Measurements from ENCODE around the gene ZC3H4. TPM values are rescaled to one million over a fixed set of nuclear protein-coding genes. Genes with fewer than 3 reads are reported as not detected.

ZC3H4 gene
- total and polyA plus RNA-seq, 2 donors (not counting 1 experiment from before 2014, with no cell fraction given), result 8.4 to 13.5 TPM

DNA sequence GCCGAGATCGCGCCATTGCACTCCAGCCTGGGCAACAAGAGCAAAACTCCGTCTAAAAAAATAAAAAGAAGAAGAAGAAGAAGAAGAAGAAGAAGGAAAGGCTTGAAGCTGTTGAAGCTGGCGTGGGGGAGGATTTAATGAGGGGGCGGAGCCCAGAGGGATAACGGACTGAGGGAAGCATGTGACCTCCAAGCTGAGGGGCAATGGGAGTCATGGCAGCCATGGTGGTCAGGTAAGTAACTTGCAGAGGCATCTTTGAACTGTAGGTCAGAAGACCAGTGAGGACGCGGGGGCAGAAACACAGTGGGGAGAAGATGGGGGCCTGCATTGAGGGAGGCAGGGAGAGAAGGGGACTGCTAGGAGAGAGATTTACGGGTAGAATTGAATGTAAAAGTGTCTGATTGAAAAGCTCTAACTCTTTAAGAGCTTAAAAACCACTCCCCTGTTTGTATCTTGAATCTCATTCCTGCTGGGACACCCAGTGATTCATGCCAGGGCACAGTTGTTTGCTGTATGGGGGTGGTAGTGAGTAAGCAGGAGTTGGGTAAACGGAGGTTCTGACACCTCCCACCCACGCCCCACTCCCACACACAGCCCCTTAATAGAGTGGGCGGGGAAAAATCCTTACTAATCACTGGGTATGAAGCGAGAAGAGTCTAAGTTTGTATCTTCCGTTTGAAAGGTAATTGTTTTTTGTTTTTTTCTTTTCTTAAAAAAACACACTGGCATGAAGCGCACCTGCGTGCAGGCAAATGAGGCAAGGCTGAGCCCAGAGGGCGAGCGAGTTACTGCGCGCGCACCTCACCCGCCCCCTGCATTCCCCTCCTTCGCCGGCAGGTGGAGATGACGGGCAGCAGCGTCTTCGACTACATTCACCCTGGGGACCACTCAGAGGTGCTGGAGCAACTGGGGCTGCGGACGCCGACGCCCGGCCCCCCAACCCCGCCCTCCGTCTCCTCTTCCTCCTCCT lies 78.2 kb downstream of the ZC3H4 start:
- Histone ChIP-seq H3K9me3 (ENCODE audit: control insufficient read depth, insufficient read depth, low read depth, low read length) (no peaks in the 10 kb centered on the region), H3K4me2 (ENCODE audit: extremely low read depth, insufficient read depth, low read length) (peak overlapping the region; percentile 91), H3K9ac (ENCODE audit: insufficient read depth, low read length) (no peak overlapping the region), H3K4me1 (ENCODE audit: control insufficient read depth, extremely low read depth, insufficient read depth, low read length) (peaks cover 3% of the 10 kb centered on the region), H3K4me3 (replicated peaks in 1 of 4; ENCODE audit: control extremely low read depth in 1 of 4, insufficient read depth in 1 of 4, low read depth in 3 of 4, low read length in 4 of 4) (peak overlapping the region; percentile 32 to 65 (median 46)), H4K20me1 (ENCODE audit: control insufficient read depth, extremely low read depth, insufficient read depth, low read length) (no peaks in the 10 kb centered on the region), H3K36me3 (ENCODE audit: control insufficient read depth, insufficient read depth, low read length) (no peaks in the 10 kb centered on the region), H3K79me2 (ENCODE audit: control insufficient read depth, insufficient read depth, low read length) (no peaks in the 10 kb centered on the region), H3K27me3 (ENCODE audit: control insufficient read depth, insufficient read depth, low read length) (no peaks in the 10 kb centered on the region), H2AFZ (ENCODE audit: low read length) (peak overlapping the region; percentile 86), H3K27ac (ENCODE audit: insufficient read depth, low read length) (peak overlapping the region; percentile 16)
- TF ChIP-seq CTCF (conservative IDR thresholded peaks at IDR 0.05 in 1 of 2, IDR thresholded peaks at IDR 0.05 in 1 of 2; ENCODE audit: low read depth in 1 of 2, low read length in 2 of 2) (peak; percentile 86 to 89), EZH2 (IDR thresholded peaks at IDR 0.05; ENCODE audit: low read length, missing control alignments) (no peak)
- DNase-seq (ENCODE audit: low read depth in 2 of 2), result peak; percentile 66 to 71

DNA sequence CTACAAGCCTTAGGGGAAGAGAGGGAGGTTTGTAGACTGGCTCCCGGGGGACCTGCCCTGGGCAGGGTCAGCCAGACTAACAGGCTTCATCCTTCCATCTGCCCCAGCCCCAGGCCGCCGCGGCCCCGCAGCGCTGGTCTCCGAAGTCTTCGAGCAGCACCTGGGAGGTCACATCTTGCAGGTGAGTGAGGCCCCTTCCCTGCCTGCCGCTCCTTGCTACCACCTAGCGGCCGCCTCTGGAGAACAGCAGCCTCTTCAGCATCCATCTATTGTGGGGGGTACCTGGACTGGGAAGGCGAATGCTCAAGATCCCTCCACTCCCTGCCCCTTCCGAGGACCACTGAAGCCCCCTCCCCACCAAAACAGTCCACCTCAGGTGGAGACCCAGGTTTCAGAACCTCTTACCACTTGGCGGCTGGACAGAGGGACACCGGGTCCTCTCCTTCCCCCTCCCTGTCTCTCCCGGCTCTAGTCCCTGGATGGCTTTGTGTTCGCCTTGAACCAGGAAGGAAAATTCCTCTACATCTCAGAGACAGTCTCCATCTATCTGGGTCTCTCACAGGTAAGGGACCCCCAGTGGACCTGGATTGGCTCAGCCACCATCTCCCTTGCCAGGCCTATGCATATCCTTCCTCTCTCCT lies 81.3 kb downstream of the ZC3H4 start:
- H3K4me2 ChIP-seq (ENCODE audit: extremely low read depth, insufficient read depth, low read length), result no peak overlapping the region
- H3K9me3 ChIP-seq (ENCODE audit: control insufficient read depth, insufficient read depth, low read depth, low read length), result no peaks in the 10 kb centered on the region
- no peaks in the 10 kb centered on the region for H3K36me3 ChIP-seq (ENCODE audit: control insufficient read depth, insufficient read depth, low read length)
- no peak overlapping the region for H3K4me3 ChIP-seq (replicated peaks in 1 of 4; ENCODE audit: control extremely low read depth in 1 of 4, insufficient read depth in 1 of 4, low read depth in 3 of 4, low read length in 4 of 4)
- DNase-seq (ENCODE audit: low read depth in 2 of 2), result no peak
- no peaks in the 10 kb centered on the region for H3K79me2 ChIP-seq (ENCODE audit: control insufficient read depth, insufficient read depth, low read length)
- H3K27me3 ChIP-seq (ENCODE audit: control insufficient read depth, insufficient read depth, low read length), result peaks cover 14% of the 10 kb centered on the region
- H3K27ac ChIP-seq (ENCODE audit: insufficient read depth, low read length), result no peak overlapping the region
- H4K20me1 ChIP-seq (ENCODE audit: control insufficient read depth, extremely low read depth, insufficient read depth, low read length), result no peaks in the 10 kb centered on the region
- no peak overlapping the region for H3K9ac ChIP-seq (ENCODE audit: insufficient read depth, low read length)
- peaks cover 3% of the 10 kb centered on the region for H3K4me1 ChIP-seq (ENCODE audit: control insufficient read depth, extremely low read depth, insufficient read depth, low read length)
- H2AFZ ChIP-seq (ENCODE audit: low read length), result no peak overlapping the region
- TF ChIP-seq EZH2 (IDR thresholded peaks at IDR 0.05; ENCODE audit: low read length, missing control alignments) (no peak), CTCF (conservative IDR thresholded peaks at IDR 0.05 in 1 of 2, IDR thresholded peaks at IDR 0.05 in 1 of 2; ENCODE audit: low read depth in 1 of 2, low read length in 2 of 2) (peak; percentile 61 to 86)

DNA sequence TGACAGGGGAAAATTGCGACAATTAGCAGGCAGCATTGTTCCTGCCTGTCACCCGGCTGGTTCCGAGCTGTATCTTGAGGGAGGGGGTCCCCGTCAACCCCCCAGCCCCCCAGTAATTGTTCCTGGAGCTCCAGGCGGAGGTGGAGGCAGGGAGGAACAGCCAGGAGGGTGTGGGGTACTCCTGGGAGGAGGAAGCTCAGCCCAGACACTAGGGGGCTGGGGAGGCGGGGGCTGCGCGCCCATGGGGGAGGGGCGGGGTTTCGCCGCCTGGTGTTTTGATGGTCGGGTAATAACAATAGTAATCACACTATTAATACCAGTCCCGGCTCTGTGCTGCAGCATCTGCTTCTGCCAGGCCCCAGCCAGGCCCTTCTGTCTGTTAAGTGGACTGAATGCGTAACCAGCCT lies 85.4 kb downstream of the ZC3H4 start:
- Histone ChIP-seq H3K79me2 (ENCODE audit: control insufficient read depth, insufficient read depth, low read length) (no peaks in the 10 kb centered on the region), H3K4me3 (replicated peaks in 1 of 4; ENCODE audit: control extremely low read depth in 1 of 4, insufficient read depth in 1 of 4, low read depth in 3 of 4, low read length in 4 of 4) (no peak overlapping the region), H3K36me3 (ENCODE audit: control insufficient read depth, insufficient read depth, low read length) (no peaks in the 10 kb centered on the region), H3K4me1 (ENCODE audit: control insufficient read depth, extremely low read depth, insufficient read depth, low read length) (no peaks in the 10 kb centered on the region), H2AFZ (ENCODE audit: low read length) (no peak overlapping the region), H4K20me1 (ENCODE audit: control insufficient read depth, extremely low read depth, insufficient read depth, low read length) (no peaks in the 10 kb centered on the region), H3K9ac (ENCODE audit: insufficient read depth, low read length) (no peak overlapping the region), H3K4me2 (ENCODE audit: extremely low read depth, insufficient read depth, low read length) (no peak overlapping the region), H3K27ac (ENCODE audit: insufficient read depth, low read length) (no peak overlapping the region), H3K9me3 (ENCODE audit: control insufficient read depth, insufficient read depth, low read depth, low read length) (no peaks in the 10 kb centered on the region), H3K27me3 (ENCODE audit: control insufficient read depth, insufficient read depth, low read length) (peaks cover 17% of the 10 kb centered on the region)
- no peak for DNase-seq (ENCODE audit: low read depth in 2 of 2)
- TF ChIP-seq EZH2 (IDR thresholded peaks at IDR 0.05; ENCODE audit: low read length, missing control alignments) (no peak), CTCF (conservative IDR thresholded peaks at IDR 0.05 in 1 of 2, IDR thresholded peaks at IDR 0.05 in 1 of 2; ENCODE audit: low read depth in 1 of 2, low read length in 2 of 2) (no peak)

Measured in fibroblast of lung (primary cell).